ENCODE measurements around the gene RNF114. TPM values are rescaled to one million over a fixed set of nuclear protein-coding genes. Genes with fewer than 3 reads are reported as not detected.
A peak's percentile ranks its signal among the peaks of the same experiment; 100 is the strongest.
"Not testable (repeated sequence)": the region's sequence is repeated elsewhere in the genome, so short reads cannot be mapped to it uniquely, and the experiment has no call there.

RNF114 gene
- total and polyA plus RNA-seq, 2 experiments from 2014 or later = 53.0 to 158 TPM

DNA sequence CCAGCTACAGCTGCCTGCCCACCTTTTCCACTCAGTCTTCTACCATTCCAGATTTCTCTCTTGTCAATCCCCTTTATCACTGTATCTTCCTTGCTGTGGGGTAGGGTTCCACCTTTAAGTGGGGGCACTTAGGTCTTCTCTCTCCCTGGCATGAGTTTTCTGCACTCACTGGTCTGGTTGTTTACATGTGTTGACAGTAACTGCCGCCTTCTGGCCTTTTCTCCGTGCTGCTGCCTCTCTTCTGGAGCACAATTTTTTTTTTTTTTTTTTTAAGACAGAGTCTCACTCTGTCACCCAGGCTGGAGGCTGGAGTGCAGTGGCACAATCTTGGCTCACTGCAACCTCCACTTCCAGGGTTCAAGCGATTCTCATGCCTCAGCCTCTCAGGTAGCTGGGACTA is 12.0 kb downstream of the RNF114 start:
- Histone ChIP-seq H3K4me1 (ENCODE audit: low read depth) (no peaks in the 10 kb centered on the region), H3K4me3 (no peak overlapping the region), H3K27me3 (no peaks in the 10 kb centered on the region), H3K36me3 (peaks cover 55% of the 10 kb centered on the region), H3K27ac (no peak overlapping the region), H3K9me3 (ENCODE audit: low read depth) (no peaks in the 10 kb centered on the region)
- no peak for DNase-seq (ENCODE audit: low read depth in 1 of 2, low spot score in 1 of 2)
- TF ChIP-seq, protein P1, sequence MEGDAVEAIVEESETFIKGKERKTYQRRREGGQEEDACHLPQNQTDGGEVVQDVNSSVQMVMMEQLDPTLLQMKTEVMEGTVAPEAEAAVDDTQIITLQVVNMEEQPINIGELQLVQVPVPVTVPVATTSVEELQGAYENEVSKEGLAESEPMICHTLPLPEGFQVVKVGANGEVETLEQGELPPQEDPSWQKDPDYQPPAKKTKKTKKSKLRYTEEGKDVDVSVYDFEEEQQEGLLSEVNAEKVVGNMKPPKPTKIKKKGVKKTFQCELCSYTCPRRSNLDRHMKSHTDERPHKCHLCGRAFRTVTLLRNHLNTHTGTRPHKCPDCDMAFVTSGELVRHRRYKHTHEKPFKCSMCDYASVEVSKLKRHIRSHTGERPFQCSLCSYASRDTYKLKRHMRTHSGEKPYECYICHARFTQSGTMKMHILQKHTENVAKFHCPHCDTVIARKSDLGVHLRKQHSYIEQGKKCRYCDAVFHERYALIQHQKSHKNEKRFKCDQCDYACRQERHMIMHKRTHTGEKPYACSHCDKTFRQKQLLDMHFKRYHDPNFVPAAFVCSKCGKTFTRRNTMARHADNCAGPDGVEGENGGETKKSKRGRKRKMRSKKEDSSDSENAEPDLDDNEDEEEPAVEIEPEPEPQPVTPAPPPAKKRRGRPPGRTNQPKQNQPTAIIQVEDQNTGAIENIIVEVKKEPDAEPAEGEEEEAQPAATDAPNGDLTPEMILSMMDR (IDR thresholded peaks at IDR 0.05; ENCODE audit: low read depth, low read length) = no peak

DNA sequence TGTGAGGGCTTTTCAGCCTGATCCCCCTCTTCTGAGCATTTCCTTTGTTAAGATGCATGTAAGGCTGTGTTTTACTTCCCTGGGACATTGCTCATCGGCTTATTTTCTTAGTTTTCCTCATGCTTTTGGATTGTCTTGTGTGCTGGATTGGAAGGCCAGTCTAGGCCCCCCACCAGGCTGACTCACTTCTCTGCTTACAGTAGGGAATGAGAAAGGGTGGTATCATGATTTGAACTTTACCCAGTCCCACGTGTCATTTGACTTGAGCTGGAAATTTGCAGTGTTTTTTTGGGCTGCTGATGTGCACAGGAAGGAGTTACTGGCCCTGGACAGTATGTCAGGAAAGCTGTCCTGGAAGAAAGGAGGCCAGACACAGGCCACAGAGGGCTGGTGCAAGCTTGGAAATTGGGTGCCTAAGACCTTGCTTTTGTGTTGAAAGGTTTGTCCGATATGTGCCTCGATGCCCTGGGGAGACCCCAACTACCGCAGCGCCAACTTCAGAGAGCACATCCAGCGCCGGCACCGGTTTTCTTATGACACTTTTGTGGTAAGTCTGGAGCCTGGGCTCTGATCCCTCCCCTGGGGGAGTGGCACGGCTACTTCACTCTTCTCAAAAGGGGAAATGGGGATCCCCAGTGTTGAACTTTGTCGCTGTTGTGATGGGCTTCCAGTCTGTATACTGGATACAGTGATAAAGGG is 12.8 kb downstream of the RNF114 start:
- Histone ChIP-seq H3K36me3 (peaks cover 63% of the 10 kb centered on the region), H3K27ac (no peak overlapping the region)
- peak in 1 of 2 donors; percentile 67 for DNase-seq (ENCODE audit: low read depth in 1 of 2, low spot score in 1 of 2)

DNA sequence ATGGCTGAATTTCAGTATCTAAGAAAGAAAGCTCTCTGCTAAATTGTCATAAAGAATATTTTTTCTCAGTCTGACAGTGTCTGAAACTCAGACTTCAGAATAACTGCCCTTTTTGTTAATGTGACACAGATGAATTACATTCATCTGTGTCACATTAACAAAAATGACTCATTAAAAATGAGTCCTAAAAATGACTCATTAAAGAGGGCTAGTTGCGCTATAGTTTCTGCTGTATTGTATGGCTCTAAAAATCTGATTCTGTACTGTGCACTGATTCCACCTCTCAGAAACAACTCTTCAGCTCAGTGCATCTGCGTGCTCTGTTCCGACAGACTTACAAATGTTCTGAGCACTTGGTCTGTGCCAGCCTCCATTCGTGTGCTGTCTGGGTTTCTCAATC is 15.0 kb downstream of the RNF114 start:
- H3K27ac ChIP-seq = no peak overlapping the region
- DNase-seq (ENCODE audit: low read depth in 1 of 2, low spot score in 1 of 2) = peak in 1 of 2 donors; percentile 37
- H3K9me3 ChIP-seq (ENCODE audit: low read depth) = no peaks in the 10 kb centered on the region
- TF ChIP-seq, protein P1 (IDR thresholded peaks at IDR 0.05; ENCODE audit: low read depth, low read length) = no peak
- no peaks in the 10 kb centered on the region for H3K4me1 ChIP-seq (ENCODE audit: low read depth)
- H3K36me3 ChIP-seq = peaks cover 63% of the 10 kb centered on the region
- no peak overlapping the region for H3K4me3 ChIP-seq
- H3K27me3 ChIP-seq = no peaks in the 10 kb centered on the region

More for the DNA sequence above, 12.8 kb downstream of the RNF114 start:
- TF ChIP-seq, protein P1 (IDR thresholded peaks at IDR 0.05; ENCODE audit: low read depth, low read length) = no peak
- Histone ChIP-seq H3K4me3 (no peak overlapping the region), H3K9me3 (ENCODE audit: low read depth) (no peaks in the 10 kb centered on the region), H3K27me3 (no peaks in the 10 kb centered on the region), H3K4me1 (ENCODE audit: low read depth) (no peaks in the 10 kb centered on the region)

DNA sequence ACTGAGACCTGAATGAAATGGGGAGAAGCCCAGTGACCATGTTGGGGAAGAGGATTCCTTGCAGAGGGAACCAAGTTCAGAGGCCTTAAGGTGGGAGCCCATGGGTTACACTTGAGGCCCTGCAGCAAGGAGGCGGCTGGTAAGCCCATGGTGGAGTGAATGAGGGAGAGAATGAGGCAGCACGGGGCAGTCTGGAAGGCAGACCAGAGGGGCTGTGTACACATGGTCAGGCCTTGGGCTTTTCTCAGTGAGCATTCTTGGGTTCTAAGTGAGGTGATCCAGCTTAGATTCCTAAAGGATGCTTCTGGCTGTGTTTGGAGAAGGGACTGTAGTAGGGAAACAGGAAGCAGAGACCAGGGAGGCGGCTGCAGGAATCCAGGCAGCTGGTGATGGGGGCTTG is 19.0 kb downstream of the RNF114 start:
- Histone ChIP-seq H3K4me3 (no peak overlapping the region), H3K9me3 (ENCODE audit: low read depth) (no peaks in the 10 kb centered on the region), H3K27ac (no peak overlapping the region), H3K4me1 (ENCODE audit: low read depth) (no peaks in the 10 kb centered on the region), H3K36me3 (peaks cover 45% of the 10 kb centered on the region), H3K27me3 (no peaks in the 10 kb centered on the region)
- no peak for DNase-seq (ENCODE audit: low read depth in 1 of 2, low spot score in 1 of 2)
- TF ChIP-seq, protein P1 (IDR thresholded peaks at IDR 0.05; ENCODE audit: low read depth, low read length) = no peak

DNA sequence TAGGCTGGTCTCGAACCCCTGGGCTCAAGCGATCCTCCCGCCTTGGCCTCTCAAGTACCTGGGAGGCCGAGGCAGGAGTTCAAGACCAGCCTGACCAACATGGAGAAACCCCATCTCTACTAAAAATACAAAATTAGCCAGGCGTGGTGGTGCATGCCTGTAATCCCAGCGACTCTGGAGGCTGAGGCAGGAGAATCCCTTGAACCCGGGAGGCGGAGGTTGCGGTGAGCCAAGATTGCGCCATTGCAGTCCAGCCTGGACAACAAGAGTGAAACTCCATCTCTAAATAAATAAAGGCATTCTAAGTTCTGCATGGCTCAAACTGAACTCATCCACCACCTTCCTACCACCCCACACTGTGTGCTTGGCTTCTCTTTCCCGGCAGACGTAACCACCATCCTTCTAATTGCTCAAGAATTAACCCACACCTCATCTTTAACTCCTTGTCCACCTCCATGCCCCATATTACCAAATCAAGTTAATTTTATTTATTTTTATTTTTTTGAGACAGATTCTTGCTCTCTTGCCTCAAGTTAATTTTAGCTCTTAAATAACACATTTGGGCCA is 19.7 kb downstream of the RNF114 start:
- not testable (repeated sequence) for H3K27ac ChIP-seq; H3K9me3 ChIP-seq (ENCODE audit: low read depth); H3K4me3 ChIP-seq; H3K27me3 ChIP-seq; DNase-seq (ENCODE audit: low read depth in 1 of 2, low spot score in 1 of 2); H3K4me1 ChIP-seq (ENCODE audit: low read depth)
- peaks cover 40% of the 10 kb centered on the region for H3K36me3 ChIP-seq

DNA sequence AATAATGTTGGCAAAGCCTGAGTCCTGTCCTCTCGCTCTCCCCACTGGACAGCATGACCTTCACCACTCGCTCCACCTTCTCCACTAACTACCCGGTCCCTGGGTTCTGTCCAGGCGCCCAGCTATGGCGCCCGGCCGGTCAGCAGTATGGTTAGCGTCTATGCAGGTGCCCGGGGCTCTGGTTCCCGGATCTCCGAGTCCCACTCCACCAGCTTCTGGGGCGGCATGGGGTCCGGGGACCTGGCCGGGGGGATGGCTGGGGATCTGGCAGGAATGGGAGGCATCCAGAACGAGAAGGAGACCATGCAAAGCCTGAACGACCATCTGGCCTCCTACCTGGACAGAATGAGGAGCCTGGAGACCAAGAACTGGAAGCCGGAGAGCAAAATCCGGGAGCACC is 20.5 kb downstream of the RNF114 start:
- no peak overlapping the region for H3K4me3 ChIP-seq
- H3K9me3 ChIP-seq (ENCODE audit: low read depth) = no peaks in the 10 kb centered on the region
- H3K36me3 ChIP-seq = peaks cover 34% of the 10 kb centered on the region
- H3K27me3 ChIP-seq = no peaks in the 10 kb centered on the region
- DNase-seq (ENCODE audit: low read depth in 1 of 2, low spot score in 1 of 2) = no peak
- no peaks in the 10 kb centered on the region for H3K4me1 ChIP-seq (ENCODE audit: low read depth)
- no peak overlapping the region for H3K27ac ChIP-seq
- TF ChIP-seq, protein P1 (IDR thresholded peaks at IDR 0.05; ENCODE audit: low read depth, low read length) = no peak

DNA sequence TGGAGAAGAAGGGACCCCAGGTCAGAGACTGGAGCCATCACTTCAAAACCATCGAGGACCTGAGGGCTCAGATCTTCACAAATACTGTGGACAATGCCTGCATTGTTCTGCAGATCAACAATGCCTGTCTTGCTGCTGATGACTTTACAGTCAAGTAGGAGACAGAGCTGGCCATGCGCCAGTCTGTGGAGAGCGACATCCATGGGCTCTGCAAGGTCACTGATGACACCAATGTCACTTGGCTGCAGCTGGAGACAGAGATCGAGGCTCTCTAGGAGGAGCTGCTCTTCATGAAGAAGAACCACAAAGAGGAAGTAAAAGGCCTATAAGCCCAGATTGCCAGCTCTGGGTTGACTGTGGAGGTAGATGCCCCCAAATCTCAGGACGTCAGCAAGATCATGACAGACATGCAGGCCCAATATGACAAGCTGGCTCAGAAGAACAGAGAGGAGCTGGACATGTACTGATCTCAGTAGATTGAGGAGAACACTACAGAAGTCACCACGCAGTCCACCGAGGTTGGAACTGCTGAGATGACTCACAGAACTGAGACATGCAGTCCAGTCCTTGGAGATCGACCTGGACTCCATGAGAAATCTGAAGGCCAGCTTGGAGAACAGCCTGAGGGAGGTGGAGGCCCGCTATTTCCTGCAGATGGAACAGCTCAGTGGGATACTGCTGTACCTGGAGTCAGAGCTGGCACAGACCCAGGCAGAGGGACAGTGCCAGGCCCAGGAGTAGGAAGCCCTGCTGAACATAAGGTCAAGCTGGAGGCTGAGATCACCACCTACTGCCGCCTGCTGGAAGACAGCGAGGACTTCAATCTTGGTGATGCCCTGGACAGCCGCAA is 21.1 kb downstream of the RNF114 start:
- not testable (repeated sequence) for H3K9me3 ChIP-seq (ENCODE audit: low read depth); H3K4me3 ChIP-seq; H3K27ac ChIP-seq; H3K27me3 ChIP-seq; DNase-seq (ENCODE audit: low read depth in 1 of 2, low spot score in 1 of 2); H3K4me1 ChIP-seq (ENCODE audit: low read depth)
- peaks cover 28% of the 10 kb centered on the region for H3K36me3 ChIP-seq
